Measurements from ENCODE around the gene PDE8B. TPM values are rescaled to one million over a fixed set of nuclear protein-coding genes. Genes with fewer than 3 reads are reported as not detected.

Gene PDE8B
- total RNA-seq, 1 donor from 2014 or later, result 2.6 TPM

- H3K9me3 Mint-ChIP-seq (ENCODE audit: low read depth), result no peaks in the 10 kb centered on the region
- no peak overlapping the region for H3K4me3 Mint-ChIP-seq (ENCODE audit: low read depth)
- TF ChIP-seq CTCF (IDR thresholded peaks at IDR 0.05; ENCODE audit: unreplicated experiment), result no peak
- no peaks in the 10 kb centered on the region for H3K36me3 Mint-ChIP-seq (ENCODE audit: insufficient read depth)
- H3K4me1 Mint-ChIP-seq (ENCODE audit: low read depth), result no peaks in the 10 kb centered on the region
- H3K27ac Mint-ChIP-seq, result no peak overlapping the region
- no peak for DNase-seq (ENCODE audit: low spot score, unreplicated experiment)
- H3K27me3 Mint-ChIP-seq, result peaks cover 2% of the 10 kb centered on the region
Measured at GRCh38 chr5:77409870-77410621, 199.6 kb downstream of the PDE8B start.

- Mint-ChIP-seq H3K36me3 (ENCODE audit: insufficient read depth) (no peaks in the 10 kb centered on the region), H3K4me1 (ENCODE audit: low read depth) (no peaks in the 10 kb centered on the region), H3K9me3 (ENCODE audit: low read depth) (no peaks in the 10 kb centered on the region), H3K4me3 (ENCODE audit: low read depth) (no peak overlapping the region), H3K27me3 (no peaks in the 10 kb centered on the region), H3K27ac (no peak overlapping the region)
- DNase-seq (ENCODE audit: low spot score, unreplicated experiment), result no peak
- TF ChIP-seq CTCF (IDR thresholded peaks at IDR 0.05; ENCODE audit: unreplicated experiment), result no peak
Measured at GRCh38 chr5:77413049-77413448, 202.6 kb downstream of the PDE8B start.

- Mint-ChIP-seq H3K4me1 (ENCODE audit: low read depth) (peaks cover 9% of the 10 kb centered on the region), H3K9me3 (ENCODE audit: low read depth) (no peaks in the 10 kb centered on the region), H3K27me3 (no peaks in the 10 kb centered on the region), H3K27ac (no peak overlapping the region), H3K4me3 (ENCODE audit: low read depth) (no peak overlapping the region), H3K36me3 (ENCODE audit: insufficient read depth) (peaks cover 5% of the 10 kb centered on the region)
- TF ChIP-seq CTCF (IDR thresholded peaks at IDR 0.05; ENCODE audit: unreplicated experiment), result no peak
- DNase-seq (ENCODE audit: low spot score, unreplicated experiment), result no peak
Measured at GRCh38 chr5:77418162-77418561, 207.7 kb downstream of the PDE8B start.

GRCh38 chr5:77418601-77419581 is 208.4 kb downstream of the PDE8B start:
- Mint-ChIP-seq H3K36me3 (ENCODE audit: insufficient read depth) (peaks cover 5% of the 10 kb centered on the region), H3K27ac (no peak overlapping the region), H3K4me3 (ENCODE audit: low read depth) (no peak overlapping the region), H3K9me3 (ENCODE audit: low read depth) (no peaks in the 10 kb centered on the region), H3K4me1 (ENCODE audit: low read depth) (peaks cover 9% of the 10 kb centered on the region), H3K27me3 (no peaks in the 10 kb centered on the region)
- TF ChIP-seq CTCF (IDR thresholded peaks at IDR 0.05; ENCODE audit: unreplicated experiment), result no peak
- DNase-seq (ENCODE audit: low spot score, unreplicated experiment), result no peak
